AG09319 (cell line): Measurements from ENCODE around the gene CCBE1.

ENCODE experiments used
- DNase-seq: peaks from one replicate; pipeline ENCODE4 v3.0.0-alpha.2; 2010; ENCODE audit warnings: low read depth; ENCODE audit errors: extremely low read depth
- CTCF ChIP-seq: IDR thresholded peaks from 2 replicates; pipeline ENCODE4 v1.5.1; 2011; ENCODE audit warnings: low read depth, mild to moderate bottlenecking, inconsistent platforms, low read length, moderate library complexity

The CCBE1 gene

DNA sequence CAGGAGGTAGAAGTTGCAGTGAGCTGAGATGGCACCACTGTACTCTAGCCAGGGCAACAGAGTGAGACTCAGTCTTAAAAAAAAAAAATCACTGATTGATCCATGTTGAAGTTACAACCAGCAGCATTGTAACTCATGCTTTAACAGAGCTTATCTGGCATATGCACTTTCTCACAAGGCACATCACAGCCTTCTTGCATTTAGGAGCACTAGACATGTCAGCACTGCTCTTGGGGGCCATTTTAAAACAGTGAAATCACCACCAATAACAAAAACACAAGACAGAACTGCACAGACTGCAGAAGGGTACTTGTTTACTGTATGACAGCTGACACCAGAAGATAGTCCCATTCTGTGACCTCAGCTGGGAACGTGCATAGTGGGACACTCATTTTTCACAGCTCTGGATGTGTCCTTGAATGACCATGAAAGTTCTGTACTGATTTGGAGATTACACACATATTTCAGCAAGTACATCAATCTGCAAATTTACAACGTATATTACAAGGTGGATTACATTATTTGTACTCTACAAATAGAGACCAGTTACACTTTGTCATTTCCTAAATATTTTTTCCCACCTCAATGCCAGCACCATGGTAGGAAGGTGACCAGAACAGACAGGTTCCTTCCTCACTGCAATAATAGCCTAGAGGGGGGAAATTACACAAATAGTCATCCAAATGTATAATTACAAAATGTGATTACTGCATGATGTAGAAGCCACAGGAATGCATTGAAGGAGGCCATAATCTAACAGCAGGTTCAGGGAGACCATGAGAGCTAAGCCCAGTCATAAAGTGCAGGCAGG lies 35.1 kb downstream of the CCBE1 start:
- DNase-seq, result no peak
- no peak for TF ChIP-seq CTCF

DNA sequence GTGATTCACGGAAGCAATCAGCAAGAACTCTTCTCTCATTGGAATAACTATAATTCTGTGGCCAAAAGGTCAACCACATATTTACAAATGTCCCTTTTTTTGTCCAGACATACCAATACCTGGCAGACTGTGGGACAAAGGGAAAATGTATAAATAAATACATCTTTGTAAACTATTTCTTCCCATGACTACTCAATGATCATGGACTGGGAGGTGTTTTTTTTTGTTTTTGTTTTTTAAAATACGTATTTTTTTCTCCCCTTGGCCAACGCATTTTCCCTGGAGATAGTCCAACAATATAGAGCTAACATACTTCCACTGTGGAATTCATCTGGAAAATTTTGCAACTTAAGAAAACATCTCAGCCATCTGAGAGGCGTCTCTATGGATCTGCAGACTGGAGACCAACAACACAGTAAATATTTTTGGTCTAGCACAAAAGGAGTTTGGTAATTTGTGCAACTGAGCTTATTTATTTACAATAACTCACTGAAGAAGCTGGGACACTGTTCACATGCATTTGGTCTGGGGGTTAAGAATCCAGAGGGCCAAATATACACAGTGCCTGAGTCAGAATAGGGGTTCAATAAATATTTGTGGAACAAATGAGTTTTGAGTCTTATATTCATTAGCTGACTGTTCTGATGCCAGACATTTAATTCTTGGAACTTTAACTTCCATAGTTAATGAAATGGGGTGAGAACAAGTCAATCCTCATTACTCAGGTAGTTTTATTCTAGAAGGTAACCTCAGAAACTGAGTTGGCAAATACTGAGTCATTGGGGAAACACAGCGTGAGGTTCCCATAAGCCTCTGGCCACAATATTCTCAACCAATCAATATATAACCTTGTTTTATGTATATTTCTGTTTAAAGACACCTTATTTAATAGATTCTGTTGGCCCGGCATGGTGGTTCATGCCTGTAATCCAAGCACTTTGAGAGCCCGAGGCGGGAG lies 36.2 kb downstream of the CCBE1 start:
- peak; percentile 59 for DNase-seq
- no peak for TF ChIP-seq CTCF

- TF ChIP-seq CTCF, result no peak
These were observed 36.9 kb downstream of the CCBE1 start for GRCh38 chr18:59660366-59660765.

DNA sequence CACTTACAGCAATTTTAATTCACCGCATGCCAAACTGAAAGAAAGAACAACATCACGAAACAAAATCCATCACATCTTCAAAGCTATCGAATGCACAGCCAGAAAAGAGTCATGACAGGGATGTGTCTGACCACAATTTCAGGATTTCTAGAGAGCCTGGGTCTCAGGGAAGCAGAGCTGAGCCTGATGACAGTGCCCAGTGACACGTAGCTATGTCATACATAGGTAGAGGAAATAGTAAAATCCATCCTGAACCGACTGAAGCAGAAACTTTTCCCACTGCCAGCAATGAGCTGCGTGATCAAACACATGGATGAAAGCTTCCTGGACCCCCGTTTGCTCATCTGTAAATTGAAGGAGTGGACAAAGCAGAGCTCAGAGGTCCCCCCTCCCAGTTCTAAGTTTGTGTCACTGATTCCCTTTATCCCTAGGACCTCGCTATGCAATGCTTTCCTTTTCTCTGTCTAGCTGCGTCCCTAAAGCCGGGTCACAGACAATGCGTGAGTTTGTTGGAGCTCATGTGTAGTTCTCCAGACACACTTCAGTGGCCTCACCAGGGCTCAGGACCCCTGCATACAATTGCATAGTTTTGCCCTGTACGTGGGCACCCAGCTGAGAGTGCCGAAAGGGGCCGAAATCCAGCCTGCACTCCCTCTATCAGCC lies 37.6 kb downstream of the CCBE1 start:
- TF ChIP-seq CTCF, result no peak
- DNase-seq, result no peak

More at GRCh38 chr18:59660366-59660765, 36.9 kb downstream of the CCBE1 start:
- no peak for DNase-seq

GRCh38 chr18:59658941-59659340 lies 38.3 kb downstream of the CCBE1 start:
- no peak for DNase-seq
- TF ChIP-seq CTCF, result no peak

- no peak for DNase-seq
These were observed 40.2 kb downstream of the CCBE1 start for GRCh38 chr18:59657012-59657411.

More at GRCh38 chr18:59657012-59657411, 40.2 kb downstream of the CCBE1 start:
- TF ChIP-seq CTCF, result no peak
